ENCODE data around the gene CTTNBP2. TPM values are rescaled to one million over a fixed set of nuclear protein-coding genes. Genes with fewer than 3 reads are reported as not detected.

The CTTNBP2 gene
- total RNA-seq, 1 experiment from 2014 or later, result 17.6 TPM

GRCh38 chr7:117859246-117859812 lies 13.9 kb downstream of the CTTNBP2 start:
- H2AK5ac ChIP-seq (ENCODE audit: insufficient read length, low read length), result no peak overlapping the region
- no peak overlapping the region for H3K4me3 Mint-ChIP-seq
- H4K20me1 ChIP-seq (ENCODE audit: control insufficient read depth, insufficient read depth, insufficient read length), result no peaks in the 10 kb centered on the region
- peaks cover 3% of the 10 kb centered on the region; the same call in 1 of the 2 replicates for H3K79me2 ChIP-seq (ENCODE audit: insufficient read depth, low read length)
- H3K27ac Mint-ChIP-seq, result no peak overlapping the region
- H4K91ac ChIP-seq (ENCODE audit: insufficient read length, low read depth, low read length), result no peak overlapping the region
- H3K4me1 ChIP-seq (ENCODE audit: insufficient read depth, low read length), result no peaks in the 10 kb centered on the region
- H2AFZ ChIP-seq (ENCODE audit: low read length), result no peak overlapping the region
- no peak overlapping the region for H4K5ac ChIP-seq (ENCODE audit: insufficient read length, low read depth, low read length)
- H3K9me3 ChIP-seq (ENCODE audit: control insufficient read depth, low read depth, low read length), result no peaks in the 10 kb centered on the region
- no peaks in the 10 kb centered on the region for H3K79me1 ChIP-seq (ENCODE audit: insufficient read depth, low read depth, low read length, poor library complexity, severe bottlenecking)
- WGBS (ENCODE audit: extremely low coverage, insufficient read length, low lambda C conversion rate), result no CpG with 5 or more reads among the region's 4 CpGs
- no peak overlapping the region for H2BK12ac ChIP-seq (ENCODE audit: insufficient read length, low read depth, low read length)
- no peaks in the 10 kb centered on the region for H3K9me3 Mint-ChIP-seq
- H3K18ac ChIP-seq (ENCODE audit: insufficient read length, low read depth, low read length), result no peak overlapping the region
- H2BK5ac ChIP-seq (ENCODE audit: insufficient read length, low read length), result no peak overlapping the region
- H3K4ac ChIP-seq (ENCODE audit: low read depth, low read length), result no peak overlapping the region
- no peak overlapping the region for H3K4me2 ChIP-seq (ENCODE audit: insufficient read depth, insufficient read length, low read length)
- H2BK20ac ChIP-seq (ENCODE audit: low read depth, low read length, poor library complexity, severe bottlenecking), result no peak overlapping the region
- H3K23me2 ChIP-seq (ENCODE audit: insufficient read length, low read depth, low read length, poor library complexity, severe bottlenecking), result no peaks in the 10 kb centered on the region
- H2BK120ac ChIP-seq (ENCODE audit: low read depth, low read length, poor library complexity, severe bottlenecking), result no peak overlapping the region
- H3K23ac ChIP-seq (ENCODE audit: insufficient read length, low read depth, low read length), result no peak overlapping the region
- no peak for DNase-seq
- H3K4me1 Mint-ChIP-seq, result peaks cover 18 to 19% of the 10 kb centered on the region in 2 experiments
- H3K9ac ChIP-seq (ENCODE audit: extremely low read depth, insufficient read length, low read length), result no peak overlapping the region
- H3K36me3 Mint-ChIP-seq (ENCODE audit: insufficient read depth in 1 of 3, low read depth in 3 of 3), result peaks cover 10 to 35% (median 19%) of the 10 kb centered on the region in 3 experiments; a peak in 6 of 7 replicates
- TF ChIP-seq, protein P1, sequence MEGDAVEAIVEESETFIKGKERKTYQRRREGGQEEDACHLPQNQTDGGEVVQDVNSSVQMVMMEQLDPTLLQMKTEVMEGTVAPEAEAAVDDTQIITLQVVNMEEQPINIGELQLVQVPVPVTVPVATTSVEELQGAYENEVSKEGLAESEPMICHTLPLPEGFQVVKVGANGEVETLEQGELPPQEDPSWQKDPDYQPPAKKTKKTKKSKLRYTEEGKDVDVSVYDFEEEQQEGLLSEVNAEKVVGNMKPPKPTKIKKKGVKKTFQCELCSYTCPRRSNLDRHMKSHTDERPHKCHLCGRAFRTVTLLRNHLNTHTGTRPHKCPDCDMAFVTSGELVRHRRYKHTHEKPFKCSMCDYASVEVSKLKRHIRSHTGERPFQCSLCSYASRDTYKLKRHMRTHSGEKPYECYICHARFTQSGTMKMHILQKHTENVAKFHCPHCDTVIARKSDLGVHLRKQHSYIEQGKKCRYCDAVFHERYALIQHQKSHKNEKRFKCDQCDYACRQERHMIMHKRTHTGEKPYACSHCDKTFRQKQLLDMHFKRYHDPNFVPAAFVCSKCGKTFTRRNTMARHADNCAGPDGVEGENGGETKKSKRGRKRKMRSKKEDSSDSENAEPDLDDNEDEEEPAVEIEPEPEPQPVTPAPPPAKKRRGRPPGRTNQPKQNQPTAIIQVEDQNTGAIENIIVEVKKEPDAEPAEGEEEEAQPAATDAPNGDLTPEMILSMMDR (conservative IDR thresholded peaks at IDR 0.05), result no peak
- no peaks in the 10 kb centered on the region for H3K27me3 ChIP-seq (ENCODE audit: insufficient read depth, low read length)
- H3K27me3 Mint-ChIP-seq (ENCODE audit: low read depth), result no peaks in the 10 kb centered on the region
- H4K8ac ChIP-seq (replicated peaks; ENCODE audit: insufficient read length, low read depth, low read length), result no peak overlapping the region
- H3K14ac ChIP-seq (ENCODE audit: insufficient read depth, low read length), result no peak overlapping the region
- H3K56ac ChIP-seq (ENCODE audit: insufficient read length, low read depth, low read length), result no peak overlapping the region
- no peak overlapping the region for H2BK15ac ChIP-seq (ENCODE audit: low read depth, low read length)
- H3K27ac ChIP-seq (ENCODE audit: insufficient read length, low read depth, low read length), result no peak overlapping the region
- no peak overlapping the region for H3T11ph ChIP-seq (ENCODE audit: low read length)
